B cell (primary cell): ENCODE measurements around the gene BANP. TPM values are rescaled to one million over a fixed set of nuclear protein-coding genes. Genes with fewer than 3 reads are reported as not detected.

Experiments
- ATAC-seq: fragments of 200-7000 bp; cut with Tn5 transposase; one replicate; pipeline ENCODE4 v1.10.0; 2021; ENCODE audit warnings: low read depth, mild to moderate bottlenecking, moderate number of reproducible peaks, moderate library complexity
- CTCF ChIA-PET: fragments of 350-600 bp; sonication (Branson Sonifier 250); formaldehyde crosslinking; loops from one replicate; lab custom pipeline; 2021; ENCODE audit warnings: antibody characterized with exemption, inconsistent platforms; lab: Charles Lee
- POLR2A ChIA-PET: fragments of 350-600 bp; sonication (Branson Sonifier 250); formaldehyde crosslinking; loops from one replicate; lab custom pipeline; 2021; ENCODE audit warnings: antibody characterized with exemption; lab: Charles Lee
- DNase-seq: peaks from one replicate; pipeline ENCODE4 v3.0.0; 2013
- H2AFZ ChIP-seq: 2 replicates; pipeline ENCODE4 v1.6.1; 2012; ENCODE audit warnings: mild to moderate bottlenecking, low read depth, low read length; ENCODE audit not compliant: insufficient read depth, poor library complexity, severe bottlenecking
- H3K27ac ChIP-seq, 2 donors: 1 replicate in 1 of 2; 2 replicates in 1 of 2; pipeline ENCODE4 v1.5.1; 2012 to 2013; ENCODE audit warnings: low read length in 2 of 2, mild to moderate bottlenecking in 2 of 2, moderate library complexity in 1 of 2
- H3K27me3 ChIP-seq, 4 experiments: fragments of 200-600 bp in 1 of 4; sonication (generic) in 1 of 4; replicated peaks in 1 of 4; 1 replicate in 2 of 4; 2 replicates in 2 of 4; pipeline versions ENCODE4 v1.6.1 to v1.7.0; 2013 to 2016; ENCODE audit warnings: low read length in 3 of 4, mild to moderate bottlenecking in 2 of 4, mixed read lengths in 1 of 4, moderate library complexity in 1 of 4; ENCODE audit not compliant: insufficient read depth in 4 of 4, control insufficient read depth in 3 of 4; ENCODE audit errors: control extremely low read depth in 1 of 4
- H3K36me3 ChIP-seq, 2 experiments: replicated peaks in 1 of 2; 1 replicate in 1 of 2; 2 replicates in 1 of 2; pipeline versions ENCODE4 v1.6.1 to v1.7.1; 2013; ENCODE audit warnings: low read length in 1 of 2; ENCODE audit not compliant: insufficient read depth in 2 of 2, control insufficient read depth in 1 of 2; ENCODE audit errors: control extremely low read depth in 1 of 2, extremely low read depth in 1 of 2
- H3K4me1 ChIP-seq, 2 donors: fragments of 200-600 bp in 1 of 2; sonication (generic) in 1 of 2; 1 replicate in 1 of 2; 2 replicates in 1 of 2; pipeline versions ENCODE4 v1.5.1 to v1.6.1; 2013 to 2017; ENCODE audit warnings: low read length in 2 of 2; ENCODE audit not compliant: control insufficient read depth in 2 of 2, insufficient read depth in 2 of 2
- H3K4me2 ChIP-seq: replicated peaks from 2 replicates; pipeline ENCODE3; 2012; ENCODE audit warnings: mild to moderate bottlenecking, low read depth, low read length; ENCODE audit not compliant: poor library complexity, severe bottlenecking
- H3K4me3 ChIP-seq, 5 experiments: fragments of 200-600 bp in 1 of 5; sonication (generic) in 1 of 5; 1 replicate in 3 of 5; 2 replicates in 2 of 5; pipeline versions ENCODE4 v1.5.1 to v1.7.0; 2011 to 2016; ENCODE audit warnings: low read length in 4 of 5, mild to moderate bottlenecking in 4 of 5, low read depth in 2 of 5, control low read depth in 1 of 5, moderate library complexity in 1 of 5; ENCODE audit not compliant: insufficient read depth in 1 of 5; ENCODE audit errors: control extremely low read depth in 1 of 5, extremely low read depth in 1 of 5
- H3K79me2 ChIP-seq: fragments of 200-600 bp; sonication (generic); one replicate; pipeline ENCODE4 v1.6.0; 2016; ENCODE audit warnings: low read length; ENCODE audit not compliant: control insufficient read depth, insufficient read depth
- H3K9ac ChIP-seq: fragments of 200-600 bp; sonication (generic); 2 replicates; pipeline ENCODE4 v1.6.1; 2017; ENCODE audit warnings: mild to moderate bottlenecking, low read length, moderate library complexity
- H3K9me3 ChIP-seq, 3 donors: one replicate each; pipeline versions ENCODE4 v1.6.1 to v1.7.1; 2013; ENCODE audit warnings: low read length in 2 of 3; ENCODE audit not compliant: control insufficient read depth in 2 of 3, insufficient read depth in 1 of 3; ENCODE audit errors: control extremely low read depth in 1 of 3
- H4K20me1 ChIP-seq: 2 replicates; pipeline ENCODE4 v1.6.0; 2012; ENCODE audit warnings: mild to moderate bottlenecking, low read length; ENCODE audit not compliant: insufficient read depth, control insufficient read depth, poor library complexity, severe bottlenecking
- H3K27ac Mint-ChIP-seq: one replicate; pipeline ENCODE4 v1.8.0; 2021; ENCODE audit warnings: mixed read lengths
- H3K27me3 Mint-ChIP-seq: one replicate; pipeline ENCODE4 v1.8.0; 2021; ENCODE audit warnings: mixed read lengths
- H3K4me1 Mint-ChIP-seq: one replicate; pipeline ENCODE4 v1.8.0; 2021; ENCODE audit warnings: mixed read lengths
- H3K4me3 Mint-ChIP-seq: one replicate; pipeline ENCODE4 v1.8.0; 2021; ENCODE audit warnings: mixed read lengths
- H3K9me3 Mint-ChIP-seq: one replicate; pipeline ENCODE4 v1.8.0; 2022; ENCODE audit warnings: mixed read lengths; ENCODE audit not compliant: insufficient read depth
- CTCF ChIP-seq: fragments of 200-600 bp; IDR thresholded peaks from one replicate; pipeline ENCODE4 v1.8.0; 2022; ENCODE audit warnings: antibody characterized with exemption, mild to moderate bottlenecking
- EZH2 ChIP-seq: IDR thresholded peaks from 2 replicates; pipeline ENCODE4 v1.6.1; 2012; ENCODE audit warnings: borderline replicate concordance, low read depth, mild to moderate bottlenecking, moderate library complexity, low read length; ENCODE audit not compliant: insufficient read depth, poor library complexity, severe bottlenecking
- WGBS: methylation state at CpG from one replicate; pipeline ENCODE4 v1.1.5; 2013; ENCODE audit warnings: missing lambda C conversion rate; ENCODE audit not compliant: insufficient coverage; 5-methylcytosine and 5-hydroxymethylcytosine counted together
- intact Hi-C: fragments of 100-400 bp; cut with micrococcal nuclease; formaldehyde crosslinking; loops from one replicate; pipeline ENCODE4 v1.10.0; 2022
- polyA plus RNA-seq: library from polyadenylated mRNA; depleted of rRNA; stranded (reverse); fragments of >200 nt; gene quantifications from 2 replicates; pipeline ENCODE4 v1.2.3, GENCODE V29; 2012
- total RNA-seq, 2 donors: library from RNA; stranded (reverse); fragments of 120-200 nt in 1 of 2; gene quantifications; 1 replicate in 1 of 2; 2 replicates in 1 of 2; pipeline versions ENCODE4 v1.2.3 to v1.2.4, GENCODE V29; 2013 to 2022

BANP gene
- total and polyA plus RNA-seq, 2 donors (not counting 1 experiment from before 2014, with no cell fraction given): 44.4 to 181 TPM

GRCh38 chr16:88067530-88068411 lies 116.5 kb downstream of the BANP start:
- ChIA-PET POLR2A (no interaction called here), CTCF (no interaction called here)
- peak overlapping the region; percentile 82 to 97 for H3K27ac ChIP-seq
- Mint-ChIP-seq H3K9me3 (no peaks in the 10 kb centered on the region), H3K4me1 (peaks cover 51% of the 10 kb centered on the region), H3K27me3 (no peaks in the 10 kb centered on the region), H3K4me3 (peak overlapping the region; percentile 54), H3K27ac (peak overlapping the region; percentile 83)
- no peaks in the 10 kb centered on the region for H3K27me3 ChIP-seq
- H3K4me2 ChIP-seq: peak overlapping the region; percentile 72
- no peak for DNase-seq
- ATAC-seq: no peak
- H4K20me1 ChIP-seq: peaks cover 5% of the 10 kb centered on the region
- H3K4me3 ChIP-seq: no peak overlapping the region
- H3K79me2 ChIP-seq: peaks cover 82% of the 10 kb centered on the region
- H3K9ac ChIP-seq: no peak overlapping the region
- intact Hi-C loops: loop anchor here (2.0 kb wide), 1 partner anchor 117 kb away; the partner anchor contains the start of gene BANP
- no peak overlapping the region for H2AFZ ChIP-seq
- H3K9me3 ChIP-seq: peaks cover 0 to 12% (median 0%) of the 10 kb centered on the region in 3 donors
- H3K4me1 ChIP-seq: peaks cover 50 to 58% of the 10 kb centered on the region in 2 donors
- H3K36me3 ChIP-seq: peaks cover 0 to 59% of the 10 kb centered on the region in 2 experiments
- TF ChIP-seq CTCF (no peak), EZH2 (no peak)
- 95% methylated on average over 34 of the region's 40 CpGs for WGBS
